Liver (tissue), 9 donors: ENCODE measurements around the gene ITGB4. TPM values are rescaled to one million over a fixed set of nuclear protein-coding genes. Genes with fewer than 3 reads are reported as not detected.

Source experiments
- DNase-seq: peaks from one replicate; pipeline ENCODE4 v3.0.0-alpha.2; 2017; ENCODE audit warnings: low spot score
- H3K27ac ChIP-seq, 2 donors: one replicate each; pipeline ENCODE4 v1.7.0; 2013; ENCODE audit warnings: inconsistent platforms in 2 of 2, low read length in 2 of 2, control low read depth in 1 of 2, low read depth in 1 of 2, mild to moderate bottlenecking in 1 of 2
- H3K27me3 ChIP-seq, 4 donors: one replicate each; pipeline versions ENCODE4 v1.6.1 to v1.7.0; 2013; ENCODE audit warnings: low read length in 3 of 4, inconsistent platforms in 1 of 4, mild to moderate bottlenecking in 1 of 4, moderate library complexity in 1 of 4; ENCODE audit not compliant: control insufficient read depth in 4 of 4, insufficient read depth in 4 of 4
- H3K36me3 ChIP-seq, 4 donors: one replicate each; pipeline versions ENCODE4 v1.6.1 to v1.7.0; 2013; ENCODE audit warnings: low read length in 3 of 4, mild to moderate bottlenecking in 3 of 4, low read depth in 1 of 4, moderate library complexity in 1 of 4; ENCODE audit not compliant: control insufficient read depth in 4 of 4, insufficient read depth in 3 of 4
- H3K4me1 ChIP-seq, 4 donors: one replicate each; pipeline versions ENCODE4 v1.6.1 to v1.7.0; 2013; ENCODE audit warnings: low read length in 3 of 4, mild to moderate bottlenecking in 3 of 4, moderate library complexity in 1 of 4; ENCODE audit not compliant: control insufficient read depth in 4 of 4, insufficient read depth in 4 of 4
- H3K4me3 ChIP-seq, 3 donors: one replicate each; pipeline versions ENCODE4 v1.6.1 to v1.7.0; 2013; ENCODE audit warnings: low read length in 3 of 3, control low read depth in 1 of 3, low read depth in 1 of 3, mild to moderate bottlenecking in 1 of 3
- H3K9ac ChIP-seq, 2 donors: one replicate each; pipeline ENCODE4 v1.7.0; 2013; ENCODE audit warnings: low read length in 2 of 2, mild to moderate bottlenecking in 2 of 2, moderate library complexity in 2 of 2, control low read depth in 1 of 2, low read depth in 1 of 2
- H3K9me3 ChIP-seq, 4 donors: one replicate each; pipeline versions ENCODE4 v1.6.1 to v1.7.0; 2013; ENCODE audit warnings: low read length in 3 of 4; ENCODE audit not compliant: control insufficient read depth in 4 of 4
- EGR1 ChIP-seq, 2 donors: IDR thresholded peaks; 2 replicates each; pipeline ENCODE4 v1.6.1; 2016 to 2018; ENCODE audit warnings: antibody characterized with exemption in 2 of 2, low read depth in 2 of 2
- FOXA2 ChIP-seq: IDR thresholded peaks from 2 replicates; pipeline ENCODE4 v1.6.1; 2016; ENCODE audit warnings: antibody characterized with exemption
- GABPA ChIP-seq, 2 donors: IDR thresholded peaks in 1 of 2; conservative IDR thresholded peaks in 1 of 2; 2 replicates each; pipeline ENCODE4 v1.6.1; 2016; ENCODE audit warnings: antibody characterized with exemption in 2 of 2, mild to moderate bottlenecking in 1 of 2, moderate library complexity in 1 of 2
- HNF4A ChIP-seq, 2 donors: conservative IDR thresholded peaks; 2 replicates each; pipeline ENCODE4 v1.6.1; 2016; ENCODE audit warnings: antibody characterized with exemption in 2 of 2, mild to moderate bottlenecking in 2 of 2
- HNF4G ChIP-seq: IDR thresholded peaks from 2 replicates; pipeline ENCODE4 v1.6.1; 2016; ENCODE audit warnings: antibody characterized with exemption
- NR2F2 ChIP-seq: IDR thresholded peaks from 2 replicates; pipeline ENCODE4 v1.6.1; 2016; ENCODE audit warnings: antibody characterized with exemption
- RAD21 ChIP-seq, 2 donors: IDR thresholded peaks; 2 replicates each; pipeline ENCODE4 v1.6.1; 2016; ENCODE audit warnings: antibody characterized with exemption in 2 of 2, mild to moderate bottlenecking in 2 of 2
- RXRA ChIP-seq, 2 donors: IDR thresholded peaks; 2 replicates each; pipeline ENCODE4 v1.6.1; 2017 to 2018; ENCODE audit warnings: antibody characterized with exemption in 2 of 2, mild to moderate bottlenecking in 1 of 2
- SP1 ChIP-seq: IDR thresholded peaks from 2 replicates; pipeline ENCODE4 v1.6.1; 2018; ENCODE audit warnings: antibody characterized with exemption, mild to moderate bottlenecking
- TAF1 ChIP-seq: conservative IDR thresholded peaks from 2 replicates; pipeline ENCODE4 v1.6.1; 2016; ENCODE audit warnings: antibody characterized with exemption, mild to moderate bottlenecking
- YY1 ChIP-seq: IDR thresholded peaks from 2 replicates; pipeline ENCODE4 v1.6.1; 2016; ENCODE audit warnings: antibody characterized with exemption, mild to moderate bottlenecking
- WGBS: extraction: QIAGEN DNeasy Blood & Tissue Kit; methylation state at CpG from one replicate; pipeline ENCODE4 v1.1.7; 2013; 5-methylcytosine and 5-hydroxymethylcytosine counted together
- polyA plus RNA-seq, 2 donors: library from polyadenylated mRNA; stranded (reverse) in 1 of 2; unstranded in 1 of 2; fragments of 200-250 nt in 1 of 2; fragments of >200 nt in 1 of 2; fragmentation: Nextera tagmentation in 1 of 2; extraction: Ambion mirVana in 1 of 2; gene quantifications; one replicate each; pipeline versions ENCODE4 v1.2.1 to v1.2.3, GENCODE V29; 2013 to 2015
- total RNA-seq, 2 donors: library from RNA; depleted of rRNA; stranded (reverse); fragments of >200 nt; gene quantifications; one replicate each; pipeline ENCODE4 v1.2.3, GENCODE V29; 2014
- TF ChIP-seq, protein P1 (sequence below): IDR thresholded peaks from 2 replicates; pipeline ENCODE4 v1.6.1; 2016; ENCODE audit warnings: antibody characterized with exemption, mild to moderate bottlenecking
- TF ChIP-seq, protein P2 (sequence below): IDR thresholded peaks from 2 replicates; pipeline ENCODE4 v1.6.1; 2016; ENCODE audit warnings: antibody characterized with exemption
- TF ChIP-seq, protein P3 (sequence below): IDR thresholded peaks from 2 replicates; pipeline ENCODE4 v1.6.1; 2016; ENCODE audit warnings: antibody characterized with exemption
- TF ChIP-seq, protein P4 (sequence below): IDR thresholded peaks from 2 replicates; pipeline ENCODE4 v1.6.1; 2016; ENCODE audit warnings: antibody characterized with exemption
- donor health status: healthy.
- donor health status: healthy.
- donor health status: healthy.
- donor health status: healthy.
- donor health status: healthy.

The ITGB4 gene
- total and polyA plus RNA-seq, 4 donors: 0.42 to 1.4 (median 1.3) TPM

DNA sequence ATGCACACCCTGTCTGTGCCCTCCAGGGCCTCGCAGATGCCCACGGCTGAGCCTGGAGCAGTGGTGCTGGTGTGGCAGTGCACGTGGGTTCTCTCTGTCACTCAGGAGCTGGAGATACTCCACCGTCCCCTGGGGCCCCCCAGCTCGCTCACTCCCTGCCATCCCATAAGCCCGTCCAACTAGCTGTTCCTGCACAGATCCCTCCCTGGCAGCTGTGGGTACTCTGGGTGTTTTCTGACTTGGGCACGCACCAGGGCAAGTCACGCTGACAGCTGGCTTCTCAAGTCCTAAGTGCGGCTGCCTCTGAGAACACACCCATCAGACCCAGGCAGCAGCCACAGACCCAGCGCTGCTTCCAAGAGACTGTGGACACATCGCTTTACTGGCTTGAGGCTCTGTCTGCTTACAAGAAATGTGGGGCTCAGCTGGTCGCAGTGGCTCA lies 25.4 kb upstream of the ITGB4 start:
- WGBS: 87% methylated on average over 12 of the region's 12 CpGs
- DNase-seq: no peak

DNA sequence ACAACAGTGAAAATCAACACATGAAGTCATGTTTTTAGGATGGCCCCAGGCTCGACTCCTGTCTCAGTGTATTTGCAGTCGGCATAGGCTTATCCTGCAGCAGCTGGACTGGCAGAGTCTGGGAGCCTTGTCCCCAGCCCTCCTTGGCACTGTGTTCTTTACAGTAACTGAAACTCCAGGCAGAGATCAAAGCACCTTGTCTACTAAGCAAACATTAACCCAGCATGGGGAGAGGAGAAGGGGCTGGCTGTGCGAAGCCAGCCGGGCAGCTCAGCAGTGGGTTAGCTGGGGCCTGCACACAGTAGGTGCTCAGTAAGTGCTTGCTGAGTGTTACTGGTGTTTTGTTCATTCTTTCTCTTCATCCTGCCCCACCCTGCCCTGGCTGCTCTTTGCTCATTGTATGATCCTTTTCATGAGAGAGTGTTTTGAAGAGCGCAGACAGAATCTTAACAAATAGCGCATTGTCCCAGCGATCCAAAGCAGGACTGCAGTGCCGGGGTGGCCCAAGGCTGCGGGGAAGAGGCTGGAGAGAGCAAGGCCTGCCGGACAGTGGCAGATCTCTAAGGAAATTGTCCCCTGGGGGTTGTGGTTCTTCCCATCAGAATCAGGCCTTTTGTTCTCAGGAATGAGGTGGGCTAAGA lies 23.5 kb upstream of the ITGB4 start:
- 76% methylated on average over 10 of the region's 10 CpGs for WGBS
- TF ChIP-seq, protein P1, sequence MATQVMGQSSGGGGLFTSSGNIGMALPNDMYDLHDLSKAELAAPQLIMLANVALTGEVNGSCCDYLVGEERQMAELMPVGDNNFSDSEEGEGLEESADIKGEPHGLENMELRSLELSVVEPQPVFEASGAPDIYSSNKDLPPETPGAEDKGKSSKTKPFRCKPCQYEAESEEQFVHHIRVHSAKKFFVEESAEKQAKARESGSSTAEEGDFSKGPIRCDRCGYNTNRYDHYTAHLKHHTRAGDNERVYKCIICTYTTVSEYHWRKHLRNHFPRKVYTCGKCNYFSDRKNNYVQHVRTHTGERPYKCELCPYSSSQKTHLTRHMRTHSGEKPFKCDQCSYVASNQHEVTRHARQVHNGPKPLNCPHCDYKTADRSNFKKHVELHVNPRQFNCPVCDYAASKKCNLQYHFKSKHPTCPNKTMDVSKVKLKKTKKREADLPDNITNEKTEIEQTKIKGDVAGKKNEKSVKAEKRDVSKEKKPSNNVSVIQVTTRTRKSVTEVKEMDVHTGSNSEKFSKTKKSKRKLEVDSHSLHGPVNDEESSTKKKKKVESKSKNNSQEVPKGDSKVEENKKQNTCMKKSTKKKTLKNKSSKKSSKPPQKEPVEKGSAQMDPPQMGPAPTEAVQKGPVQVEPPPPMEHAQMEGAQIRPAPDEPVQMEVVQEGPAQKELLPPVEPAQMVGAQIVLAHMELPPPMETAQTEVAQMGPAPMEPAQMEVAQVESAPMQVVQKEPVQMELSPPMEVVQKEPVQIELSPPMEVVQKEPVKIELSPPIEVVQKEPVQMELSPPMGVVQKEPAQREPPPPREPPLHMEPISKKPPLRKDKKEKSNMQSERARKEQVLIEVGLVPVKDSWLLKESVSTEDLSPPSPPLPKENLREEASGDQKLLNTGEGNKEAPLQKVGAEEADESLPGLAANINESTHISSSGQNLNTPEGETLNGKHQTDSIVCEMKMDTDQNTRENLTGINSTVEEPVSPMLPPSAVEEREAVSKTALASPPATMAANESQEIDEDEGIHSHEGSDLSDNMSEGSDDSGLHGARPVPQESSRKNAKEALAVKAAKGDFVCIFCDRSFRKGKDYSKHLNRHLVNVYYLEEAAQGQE: no peak
- no peak for TF ChIP-seq GABPA (IDR thresholded peaks at IDR 0.05 in 1 of 2, conservative IDR thresholded peaks at IDR 0.05 in 1 of 2)
- TF ChIP-seq, protein P2, sequence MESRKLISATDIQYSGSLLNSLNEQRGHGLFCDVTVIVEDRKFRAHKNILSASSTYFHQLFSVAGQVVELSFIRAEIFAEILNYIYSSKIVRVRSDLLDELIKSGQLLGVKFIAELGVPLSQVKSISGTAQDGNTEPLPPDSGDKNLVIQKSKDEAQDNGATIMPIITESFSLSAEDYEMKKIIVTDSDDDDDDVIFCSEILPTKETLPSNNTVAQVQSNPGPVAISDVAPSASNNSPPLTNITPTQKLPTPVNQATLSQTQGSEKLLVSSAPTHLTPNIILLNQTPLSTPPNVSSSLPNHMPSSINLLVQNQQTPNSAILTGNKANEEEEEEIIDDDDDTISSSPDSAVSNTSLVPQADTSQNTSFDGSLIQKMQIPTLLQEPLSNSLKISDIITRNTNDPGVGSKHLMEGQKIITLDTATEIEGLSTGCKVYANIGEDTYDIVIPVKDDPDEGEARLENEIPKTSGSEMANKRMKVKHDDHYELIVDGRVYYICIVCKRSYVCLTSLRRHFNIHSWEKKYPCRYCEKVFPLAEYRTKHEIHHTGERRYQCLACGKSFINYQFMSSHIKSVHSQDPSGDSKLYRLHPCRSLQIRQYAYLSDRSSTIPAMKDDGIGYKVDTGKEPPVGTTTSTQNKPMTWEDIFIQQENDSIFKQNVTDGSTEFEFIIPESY: no peak
- no peak for TF ChIP-seq YY1
- TF ChIP-seq, protein P3, sequence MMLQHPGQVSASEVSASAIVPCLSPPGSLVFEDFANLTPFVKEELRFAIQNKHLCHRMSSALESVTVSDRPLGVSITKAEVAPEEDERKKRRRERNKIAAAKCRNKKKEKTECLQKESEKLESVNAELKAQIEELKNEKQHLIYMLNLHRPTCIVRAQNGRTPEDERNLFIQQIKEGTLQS: no peak
- TF ChIP-seq HNF4G: no peak
- no peak for TF ChIP-seq SP1
- TF ChIP-seq TAF1: no peak
- no peak for TF ChIP-seq RAD21 (IDR thresholded peaks at IDR 0.05)
- TF ChIP-seq, protein P4, sequence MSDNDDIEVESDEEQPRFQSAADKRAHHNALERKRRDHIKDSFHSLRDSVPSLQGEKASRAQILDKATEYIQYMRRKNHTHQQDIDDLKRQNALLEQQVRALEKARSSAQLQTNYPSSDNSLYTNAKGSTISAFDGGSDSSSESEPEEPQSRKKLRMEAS: no peak
- no peak for TF ChIP-seq FOXA2
- TF ChIP-seq HNF4A (conservative IDR thresholded peaks at IDR 0.05): no peak
- no peak for TF ChIP-seq EGR1 (IDR thresholded peaks at IDR 0.05; ENCODE audit: low read depth in 2 of 2)
- TF ChIP-seq RXRA (IDR thresholded peaks at IDR 0.05): no peak
- no peak for TF ChIP-seq NR2F2
- H3K36me3 ChIP-seq: peaks cover 14 to 51% (median 32%) of the 10 kb centered on the region in 4 donors
- H3K4me3 ChIP-seq: no peak overlapping the region
- H3K9ac ChIP-seq: no peak overlapping the region
- peaks cover 0 to 7% (median 2%) of the 10 kb centered on the region in 4 donors for H3K4me1 ChIP-seq
- H3K9me3 ChIP-seq: no peaks in the 10 kb centered on the region
- no peaks in the 10 kb centered on the region for H3K27me3 ChIP-seq
- H3K27ac ChIP-seq: peak overlapping the region in 1 of 2 donors; percentile 1
- DNase-seq: no peak

More for the DNA sequence above, 25.4 kb upstream of the ITGB4 start:
- no peaks in the 10 kb centered on the region for H3K9me3 ChIP-seq
- H3K9ac ChIP-seq: no peak overlapping the region
- peaks cover 0 to 7% (median 2%) of the 10 kb centered on the region in 4 donors for H3K4me1 ChIP-seq
- H3K27me3 ChIP-seq: no peaks in the 10 kb centered on the region
- no peak overlapping the region for H3K4me3 ChIP-seq
- H3K27ac ChIP-seq: no peak overlapping the region
- H3K36me3 ChIP-seq: peaks cover 8 to 50% (median 20%) of the 10 kb centered on the region in 4 donors
- TF ChIP-seq, protein P2: no peak
- TF ChIP-seq RXRA (IDR thresholded peaks at IDR 0.05) (no peak), YY1 (no peak), EGR1 (IDR thresholded peaks at IDR 0.05; ENCODE audit: low read depth in 2 of 2) (no peak), SP1 (no peak)
